ENCODE data around the gene ZFTA.
"Not testable (repeated sequence)": the region's sequence is repeated elsewhere in the genome, so short reads cannot be mapped to it uniquely, and the experiment has no call there.

Gene ZFTA

DNA sequence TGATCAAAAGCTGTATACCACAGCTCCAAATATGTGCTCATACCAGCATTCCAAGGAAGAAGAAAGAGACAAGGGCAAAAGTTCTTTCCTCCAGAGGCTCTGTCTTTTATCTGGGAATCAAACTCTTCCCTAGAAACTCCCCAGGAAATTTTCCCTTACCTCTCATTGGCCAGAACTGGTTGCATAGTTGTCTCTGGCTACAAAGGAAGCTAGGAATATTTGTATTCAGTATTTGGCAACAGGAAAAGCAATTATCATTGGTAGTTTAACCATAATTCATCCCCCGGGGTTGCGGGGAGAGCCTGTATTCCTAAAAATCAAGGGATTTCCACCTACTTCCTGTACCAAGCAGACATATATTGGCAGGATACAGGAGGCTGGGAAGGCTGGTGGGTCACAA, 10.5 kb upstream of the ZFTA start:
- no peak overlapping the region for H3K4me3 ChIP-seq (ENCODE audit: low read depth, low read length)

DNA sequence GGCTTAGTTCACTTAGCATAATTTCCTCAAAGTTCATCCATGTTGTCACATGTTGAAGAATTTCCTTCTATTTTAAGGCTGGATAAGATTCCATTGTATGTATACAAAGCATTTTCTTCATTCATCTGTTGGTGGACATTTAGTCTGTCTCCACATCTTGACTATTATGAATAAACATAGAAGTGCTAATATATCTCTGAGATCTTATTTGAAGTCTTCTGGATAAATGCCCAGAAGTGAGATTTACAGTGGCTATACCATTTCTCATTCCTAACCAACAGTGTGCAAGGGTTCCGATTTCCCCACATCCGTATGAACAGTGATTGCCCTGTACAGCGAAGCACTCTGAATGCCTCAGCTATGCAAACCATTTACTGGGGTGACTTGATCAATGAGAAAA, 6.6 kb upstream of the ZFTA start:
- no peak overlapping the region for H3K4me3 ChIP-seq (ENCODE audit: low read depth, low read length)

DNA sequence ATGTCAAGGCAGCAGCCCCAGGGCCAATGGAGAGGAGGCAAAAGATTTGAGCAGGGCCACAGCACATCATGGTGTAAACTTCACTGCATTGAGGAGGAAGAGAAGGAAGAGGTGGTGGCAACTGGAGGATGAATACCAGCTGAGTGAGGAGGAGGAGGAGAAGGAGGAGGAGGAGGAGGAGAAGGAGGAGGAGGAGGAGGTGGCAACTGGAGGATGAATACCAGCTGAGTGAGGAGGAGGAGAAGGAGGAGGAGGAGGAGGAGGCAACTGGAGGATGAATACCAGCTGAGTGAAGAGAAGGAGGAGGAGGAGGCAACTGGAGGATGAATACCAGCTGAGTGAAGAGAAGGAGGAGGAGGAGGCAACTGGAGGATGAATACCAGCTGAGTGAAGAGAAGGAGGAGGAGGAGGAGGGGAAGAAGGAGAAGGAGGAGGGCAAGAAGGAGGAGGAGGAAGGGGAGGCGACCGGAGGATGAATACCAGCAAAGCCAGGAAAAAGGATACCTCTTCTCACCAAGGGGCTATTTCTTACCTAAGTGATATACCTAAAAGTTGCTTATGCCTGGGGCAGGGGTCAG, 3.3 kb upstream of the ZFTA start:
- not testable (repeated sequence) for H3K4me3 ChIP-seq (ENCODE audit: low read depth, low read length)

DNA sequence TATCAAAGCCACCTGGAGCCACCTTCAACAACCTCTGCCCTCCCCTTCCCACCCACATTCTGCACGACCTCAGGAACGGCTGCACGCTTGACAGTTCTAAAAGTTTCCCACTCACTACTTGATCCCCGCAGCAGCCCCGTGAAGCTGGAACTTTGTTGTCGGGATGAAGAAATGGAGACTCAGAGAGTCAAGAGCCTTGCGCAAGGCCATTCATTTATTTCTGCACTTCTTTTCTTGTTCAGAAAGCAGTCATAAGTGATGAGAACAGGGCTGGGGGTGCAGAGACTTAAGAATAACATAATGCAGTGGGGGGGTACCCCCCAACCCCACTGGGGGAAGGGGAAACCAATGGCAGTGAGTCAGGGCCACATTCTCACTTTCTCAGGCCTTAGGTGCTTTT, 2.2 kb upstream of the ZFTA start:
- H3K4me3 ChIP-seq (ENCODE audit: low read depth, low read length) = no peak overlapping the region

DNA sequence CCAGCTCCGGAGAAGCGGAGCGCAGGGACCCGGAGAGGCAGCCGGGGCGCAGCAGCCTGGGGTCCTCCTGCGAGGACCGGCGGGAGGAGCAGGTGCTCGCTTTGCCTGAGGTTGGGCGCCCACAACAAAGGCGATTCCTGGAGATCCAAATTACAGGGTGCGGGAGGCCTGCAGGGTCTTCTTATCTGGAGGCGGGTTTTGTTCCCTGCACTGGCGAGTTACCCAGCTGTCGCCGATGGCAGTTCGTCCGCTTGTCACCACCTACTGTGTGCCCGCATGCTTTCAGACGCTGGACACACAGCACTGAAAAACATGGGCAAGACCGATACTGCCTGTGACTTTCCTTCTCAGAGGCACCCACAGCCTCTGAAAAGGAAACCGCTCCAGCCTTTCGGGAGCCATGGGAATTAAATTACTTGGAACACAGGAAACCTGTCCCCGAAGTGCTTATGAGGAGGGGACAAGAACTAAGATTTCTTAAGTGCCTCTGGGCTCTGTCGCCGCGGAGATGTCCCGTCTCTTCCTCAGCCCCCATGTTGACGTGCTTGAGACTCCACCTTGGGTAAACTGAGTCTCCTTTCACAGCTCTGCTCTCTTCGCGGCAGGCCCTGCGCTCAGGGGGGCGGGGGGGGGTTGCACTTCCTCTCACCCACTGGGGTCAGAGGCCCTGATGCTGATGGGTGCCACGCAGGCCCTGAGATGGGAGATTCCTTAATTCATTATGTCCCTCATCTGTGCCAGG, 1.3 kb upstream of the ZFTA start:
- peak overlapping the region; percentile 71 for H3K4me3 ChIP-seq (ENCODE audit: low read depth, low read length)

DNA sequence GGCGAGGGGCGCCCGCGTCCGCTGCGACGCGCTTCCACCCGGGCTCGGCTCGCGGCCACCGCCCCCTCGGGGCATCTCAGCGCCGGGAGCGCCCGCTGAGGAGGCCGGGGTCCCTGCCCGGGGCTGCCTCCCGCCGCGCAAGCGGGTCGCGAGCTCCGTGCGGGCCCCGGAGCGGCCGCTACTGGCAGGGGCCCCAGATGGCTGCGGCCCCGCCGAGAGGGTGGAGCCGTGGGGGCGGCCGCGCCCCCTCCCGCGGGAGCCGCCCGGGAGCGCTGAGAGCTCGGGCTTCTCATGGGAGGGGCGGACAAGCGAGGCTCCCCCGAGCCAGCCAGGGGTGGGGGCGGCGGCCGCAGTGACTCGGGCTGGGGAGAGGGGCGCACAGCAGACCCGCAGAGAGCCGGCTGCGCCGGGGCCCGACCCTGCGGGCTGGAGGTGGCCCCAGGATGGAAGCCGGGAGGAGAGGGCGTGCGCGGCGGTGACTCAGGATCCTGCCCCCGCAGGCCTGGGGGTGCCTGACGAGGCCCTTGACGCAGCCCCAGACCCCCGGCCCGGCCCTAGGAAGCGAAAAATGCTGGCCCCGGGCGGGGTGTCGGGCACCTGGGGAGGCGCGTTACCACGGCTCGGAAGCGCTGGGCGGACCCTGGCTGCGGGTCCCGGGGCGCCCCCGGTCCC, 603 bp upstream of the ZFTA start:
- peak overlapping the region; percentile 71 for H3K4me3 ChIP-seq (ENCODE audit: low read depth, low read length)

GRCh38 chr11:63767565-63768236, 874 bp downstream of the ZFTA start:
- peak overlapping the region; percentile 71 for H3K4me3 ChIP-seq (ENCODE audit: low read depth, low read length)

- H3K4me3 ChIP-seq (ENCODE audit: low read depth, low read length) = peak overlapping the region; percentile 71
Observed at GRCh38 chr11:63767267-63767564, 1.4 kb downstream of the ZFTA start.

DNA sequence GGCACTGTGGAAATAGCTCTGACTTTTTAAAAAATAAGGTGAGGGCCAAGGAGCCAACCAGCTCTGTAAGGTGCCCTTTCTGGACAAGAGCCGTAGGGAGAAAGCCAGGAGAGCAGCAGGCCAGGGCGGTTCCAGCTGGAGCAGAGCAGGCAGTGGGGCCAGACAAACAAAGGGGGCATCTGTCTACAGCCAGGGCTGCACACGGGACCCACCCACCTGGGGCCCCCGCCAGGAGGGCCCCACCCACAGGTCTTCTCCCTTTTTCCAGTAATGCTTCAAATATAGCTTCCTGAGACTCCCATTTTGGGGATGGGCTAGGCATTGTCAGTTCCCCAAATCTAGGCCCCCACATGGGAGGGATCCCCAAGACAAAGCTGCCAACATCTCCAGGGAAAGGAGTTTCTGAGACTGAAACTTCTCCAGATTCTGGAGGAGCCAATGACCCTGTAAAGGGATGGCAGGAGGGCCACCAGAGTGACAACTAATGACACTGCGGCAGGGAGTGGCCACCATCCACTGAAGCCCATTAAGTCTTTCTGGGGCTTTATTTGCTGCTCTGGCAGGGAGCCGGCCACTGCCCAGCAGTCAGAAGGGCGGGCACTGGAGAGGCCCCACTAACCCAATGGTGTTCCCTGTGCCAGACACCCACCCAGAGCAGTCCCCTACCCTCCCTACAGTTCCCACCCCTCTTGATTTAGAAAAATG, 1.9 kb downstream of the ZFTA start:
- no peak overlapping the region for H3K4me3 ChIP-seq (ENCODE audit: low read depth, low read length)

DNA sequence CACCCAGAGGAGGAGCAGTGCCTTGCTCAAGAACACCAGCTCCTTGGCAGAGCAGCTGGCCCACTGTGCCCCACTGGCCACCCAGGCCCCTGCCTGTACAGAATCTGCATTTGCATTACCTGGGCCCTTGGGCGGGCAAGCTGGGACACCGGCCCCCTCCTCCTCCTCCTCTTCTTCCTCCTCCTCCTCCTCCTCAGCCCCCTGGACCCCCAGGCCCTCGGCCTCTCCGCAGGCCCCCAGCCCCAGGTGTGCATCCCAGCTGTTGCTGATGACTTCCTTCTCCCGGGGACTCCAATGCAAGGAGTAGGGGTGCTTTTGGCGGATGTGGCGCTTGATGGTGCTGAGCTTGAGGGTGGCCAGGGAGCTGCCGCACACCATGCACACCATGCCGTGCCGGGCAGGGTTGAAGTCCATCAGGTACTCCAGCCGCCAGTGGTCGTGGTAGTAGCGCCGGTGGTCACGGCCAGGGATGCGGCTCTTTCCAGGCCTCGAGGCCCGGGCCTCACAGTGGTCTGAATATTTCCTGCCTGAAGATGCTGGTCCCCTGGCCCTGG, 2.8 kb downstream of the ZFTA start:
- H3K4me3 ChIP-seq (ENCODE audit: low read depth, low read length) = no peak overlapping the region

GRCh38 chr11:63764679-63765647, 3.6 kb downstream of the ZFTA start:
- peak overlapping the region; percentile 27 for H3K4me3 ChIP-seq (ENCODE audit: low read depth, low read length)

- peak overlapping the region; percentile 27 for H3K4me3 ChIP-seq (ENCODE audit: low read depth, low read length)
Observed at GRCh38 chr11:63764340-63764678, 4.3 kb downstream of the ZFTA start.

DNA sequence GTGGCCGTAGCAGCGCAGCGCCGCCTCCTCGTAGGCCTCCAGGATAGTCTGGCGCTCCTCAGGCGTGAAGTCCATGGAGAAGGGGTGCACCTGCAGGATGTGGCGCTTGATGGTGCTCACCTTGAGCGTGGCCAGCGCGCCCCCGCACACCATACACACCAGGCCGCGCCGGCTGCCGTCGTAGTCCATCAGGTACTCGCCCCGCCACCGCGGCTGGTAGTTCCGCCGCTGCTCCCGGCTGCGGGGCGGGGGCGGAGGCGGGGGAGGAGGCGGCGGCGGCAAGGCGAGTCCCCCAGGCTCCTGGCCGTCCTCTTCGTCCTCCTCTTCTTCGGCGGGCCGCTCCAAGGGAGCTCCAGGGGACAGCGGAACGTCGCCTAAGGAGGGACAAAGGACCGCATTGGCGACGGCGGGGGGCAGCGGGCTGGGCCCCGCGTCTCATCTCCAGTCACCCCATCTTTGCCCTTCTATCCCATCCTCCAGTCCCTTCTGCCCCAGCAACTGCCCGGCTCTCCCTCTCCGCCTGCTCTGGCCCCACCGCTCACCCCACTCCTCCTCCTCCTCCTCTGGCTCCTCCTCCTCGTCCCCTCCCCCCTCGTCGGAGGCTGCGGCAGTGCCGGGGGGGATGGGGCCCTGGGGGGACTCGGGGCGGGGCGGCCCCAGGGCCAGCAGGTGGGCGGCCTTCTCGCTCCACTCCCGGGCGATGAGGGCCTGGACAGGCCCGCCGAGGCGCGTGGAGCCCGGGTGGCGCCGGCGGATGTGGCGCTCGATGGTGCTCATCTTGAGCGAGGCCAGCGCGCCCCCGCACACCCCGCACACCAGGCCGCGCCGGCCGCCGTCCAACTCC, 4.9 kb downstream of the ZFTA start:
- peak overlapping the region; percentile 95 for H3K4me3 ChIP-seq (ENCODE audit: low read depth, low read length)

DNA sequence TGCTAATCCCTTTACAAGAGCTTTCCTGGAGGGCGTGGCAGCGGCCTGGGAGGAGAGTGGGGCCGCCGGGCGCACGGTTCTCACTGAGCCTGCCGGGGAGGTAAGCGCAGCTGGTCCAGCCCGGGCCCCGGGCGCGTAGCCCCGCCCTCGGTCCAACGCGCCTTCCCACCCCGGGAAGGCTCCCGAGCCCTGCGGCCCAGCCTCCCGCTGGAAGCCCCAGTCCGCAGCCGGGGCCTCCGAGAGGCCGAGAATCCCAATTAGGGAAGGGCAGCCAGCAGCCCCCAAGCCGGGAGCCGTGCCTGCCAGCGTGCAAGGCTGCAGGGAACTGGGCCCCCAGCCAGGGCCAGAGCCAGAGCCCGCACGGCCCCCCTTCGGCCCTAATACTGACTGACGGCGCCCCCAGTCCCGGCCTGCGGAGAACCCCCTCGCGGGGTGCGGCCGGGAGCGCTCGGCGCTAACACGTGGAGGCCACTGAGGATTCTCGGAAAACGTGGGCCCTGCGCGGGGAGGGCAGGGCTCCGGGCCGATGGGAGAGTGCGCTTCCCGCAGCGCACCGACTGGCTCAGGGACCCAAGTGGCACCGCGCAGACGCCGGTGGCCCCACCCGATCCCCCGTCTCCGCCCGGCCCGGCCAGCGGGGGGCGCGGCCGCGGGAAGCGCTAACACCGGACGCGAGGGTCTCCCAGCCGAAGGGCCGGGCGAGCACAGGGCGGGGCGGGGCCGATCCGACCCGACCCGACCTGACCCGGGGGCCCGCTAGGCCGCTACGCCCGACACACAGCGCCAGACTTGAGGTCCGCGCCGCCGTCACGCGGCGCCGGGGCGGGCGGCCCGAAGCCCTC, 5.7 kb downstream of the ZFTA start:
- peak overlapping the region; percentile 95 for H3K4me3 ChIP-seq (ENCODE audit: low read depth, low read length)

GRCh38 chr11:63761931-63762653, 6.5 kb downstream of the ZFTA start:
- H3K4me3 ChIP-seq (ENCODE audit: low read depth, low read length) = peak overlapping the region; percentile 95

DNA sequence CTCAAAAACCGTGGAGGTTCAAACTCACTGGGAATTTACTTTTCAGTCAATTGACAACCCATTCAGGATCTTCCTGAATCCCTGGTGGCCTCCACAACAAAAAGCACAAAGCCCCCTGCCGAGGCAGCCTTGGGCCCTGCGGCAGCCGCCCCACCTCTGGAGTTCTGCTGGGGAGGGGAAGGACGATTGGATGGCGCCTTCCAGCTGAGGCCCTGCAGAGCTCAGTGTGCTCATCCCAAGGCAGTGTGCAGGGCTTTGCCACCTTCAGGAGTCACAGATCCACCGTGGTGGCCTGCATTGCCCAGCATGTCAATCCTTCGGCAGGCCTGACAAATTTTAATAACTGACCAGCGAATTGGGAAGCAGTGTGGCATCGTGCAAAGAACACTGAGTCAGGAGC, 7.4 kb downstream of the ZFTA start:
- peak overlapping the region; percentile 95 for H3K4me3 ChIP-seq (ENCODE audit: low read depth, low read length)

- no peak overlapping the region for H3K4me3 ChIP-seq (ENCODE audit: low read depth, low read length)
Observed at GRCh38 chr11:63760487-63761079, 8.0 kb downstream of the ZFTA start.

All from iPS-11a (cell line).